ENCODE data around the gene APOF. TPM values are rescaled to one million over a fixed set of nuclear protein-coding genes. Genes with fewer than 3 reads are reported as not detected.

APOF gene
- total and polyA plus RNA-seq, 9 of the 15 experiments (the other 6 are each of a cell fraction or from before 2014, with no cell fraction given): 0.09 to 0.15 (median 0.12) TPM; not detected in 5

GRCh38 chr12:56336361-56337167, 26.1 kb downstream of the APOF start (continued):
- TF ChIP-seq TRIM25 (IDR thresholded peaks at IDR 0.05; ENCODE audit: borderline replicate concordance) (no peak), BCLAF1 (IDR thresholded peaks at IDR 0.05; ENCODE audit: borderline replicate concordance in 1 of 2, control insufficient read depth in 1 of 2, low read depth in 2 of 2, low read length in 1 of 2) (no peak), ZZZ3 (IDR thresholded peaks at IDR 0.05) (no peak), PHTF2 (CRISPR knock-in tag; IDR thresholded peaks at IDR 0.05) (no peak), HMGXB4 (CRISPR knock-in tag; IDR thresholded peaks at IDR 0.05) (no peak), ZNF224 (CRISPR knock-in tag; IDR thresholded peaks at IDR 0.05) (no peak), TFE3 (CRISPR knock-in tag; IDR thresholded peaks at IDR 0.05) (no peak), PTRF (tag; IDR thresholded peaks at IDR 0.05) (no peak), ZNF12 (CRISPR knock-in tag; IDR thresholded peaks at IDR 0.05) (no peak), CAMTA2 (CRISPR knock-in tag; conservative IDR thresholded peaks at IDR 0.05) (no peak), ZNF174 (CRISPR knock-in tag; IDR thresholded peaks at IDR 0.05) (no peak), ZBTB17 (CRISPR knock-in tag; IDR thresholded peaks at IDR 0.05) (no peak), TAF1 (IDR thresholded peaks at IDR 0.05; ENCODE audit: control insufficient read depth, extremely low read depth, insufficient read depth, low read length, severe bottlenecking) (peak; percentile 52), HIVEP1 (CRISPR knock-in tag; IDR thresholded peaks at IDR 0.05) (no peak), ZBTB7A (IDR thresholded peaks at IDR 0.05; ENCODE audit: borderline replicate concordance, control insufficient read depth, low read depth, low read length) (no peak), HCFC1 (IDR thresholded peaks at IDR 0.05; ENCODE audit: low read depth, low read length) (peak; percentile 55; the same call in 1 of the 2 replicates), HDAC8 (tag; IDR thresholded peaks at IDR 0.05) (peak; percentile 41; the same call in 1 of the 2 replicates), E2F3 (CRISPR knock-in tag; IDR thresholded peaks at IDR 0.05) (no peak; the same call in 1 of the 2 replicates)

Measured in K562 (cell line).